T-helper 17 cell (primary cell): ENCODE data around the gene APAF1. TPM values are rescaled to one million over a fixed set of nuclear protein-coding genes. Genes with fewer than 3 reads are reported as not detected.

ENCODE experiments used
- ATAC-seq: fragments of 150-1000 bp; cut with Tn5 transposase; 2 replicates; pipeline ENCODE4 v1.10.0; 2021; ENCODE audit warnings: mild to moderate bottlenecking, moderate library complexity
- DNase-seq, 3 donors: peaks; one replicate each; pipeline versions ENCODE4 v3.0.0 to v3.0.0-alpha.2; 2020 to 2021
- H3K9me3 ChIP-seq: one replicate; pipeline ENCODE4 v1.7.0; 2013; ENCODE audit warnings: low read length, mild to moderate bottlenecking; ENCODE audit not compliant: control insufficient read depth, poor library complexity, severe bottlenecking
- H3K27ac Mint-ChIP-seq: one replicate; pipeline ENCODE4 v1.8.0; 2022; ENCODE audit warnings: mild to moderate bottlenecking, moderate library complexity, mixed read lengths
- H3K27me3 Mint-ChIP-seq: one replicate; pipeline ENCODE4 v1.8.0; 2022; ENCODE audit warnings: mixed read lengths
- H3K36me3 Mint-ChIP-seq: one replicate; pipeline ENCODE4 v1.8.0; 2022; ENCODE audit warnings: low read depth, mixed read lengths
- H3K4me1 Mint-ChIP-seq: one replicate; pipeline ENCODE4 v1.8.0; 2022; ENCODE audit warnings: mild to moderate bottlenecking, mixed read lengths
- H3K4me3 Mint-ChIP-seq: one replicate; pipeline ENCODE4 v1.8.0; 2022; ENCODE audit warnings: mild to moderate bottlenecking, moderate library complexity, mixed read lengths
- total RNA-seq, 4 donors: library from RNA in 2 of 4; stranded (reverse) in 2 of 4; gene quantifications; one replicate each; pipeline ENCODE4 v1.2.3 and lab custom pipeline; 2022 to 2026

The APAF1 gene
- total RNA-seq, 2 donors from 2014 or later, result 20.7 to 23.9 TPM

GRCh38 chr12:98678946-98679610, 34.0 kb downstream of the APAF1 start:
- Mint-ChIP-seq H3K36me3 (peaks cover 6% of the 10 kb centered on the region), H3K27me3 (no peaks in the 10 kb centered on the region), H3K27ac (no peak overlapping the region), H3K4me1 (no peaks in the 10 kb centered on the region), H3K4me3 (no peak overlapping the region)
- no peaks in the 10 kb centered on the region for H3K9me3 ChIP-seq
- DNase-seq, result no peak
- ATAC-seq, result no peak

GRCh38 chr12:98679611-98680005, 34.5 kb downstream of the APAF1 start:
- DNase-seq (no peak), ATAC-seq (no peak)
- no peaks in the 10 kb centered on the region for H3K4me1 Mint-ChIP-seq
- no peak overlapping the region for H3K4me3 Mint-ChIP-seq
- H3K27me3 Mint-ChIP-seq, result no peaks in the 10 kb centered on the region
- no peaks in the 10 kb centered on the region for H3K9me3 ChIP-seq
- H3K36me3 Mint-ChIP-seq, result peaks cover 10% of the 10 kb centered on the region
- H3K27ac Mint-ChIP-seq, result no peak overlapping the region

GRCh38 chr12:98684199-98684598, 39.1 kb downstream of the APAF1 start:
- Mint-ChIP-seq H3K27ac (no peak overlapping the region), H3K4me1 (peaks cover 7% of the 10 kb centered on the region), H3K27me3 (no peaks in the 10 kb centered on the region), H3K36me3 (peaks cover 14% of the 10 kb centered on the region), H3K4me3 (no peak overlapping the region)
- H3K9me3 ChIP-seq, result no peaks in the 10 kb centered on the region
- no peak for ATAC-seq
- DNase-seq, result no peak

DNA sequence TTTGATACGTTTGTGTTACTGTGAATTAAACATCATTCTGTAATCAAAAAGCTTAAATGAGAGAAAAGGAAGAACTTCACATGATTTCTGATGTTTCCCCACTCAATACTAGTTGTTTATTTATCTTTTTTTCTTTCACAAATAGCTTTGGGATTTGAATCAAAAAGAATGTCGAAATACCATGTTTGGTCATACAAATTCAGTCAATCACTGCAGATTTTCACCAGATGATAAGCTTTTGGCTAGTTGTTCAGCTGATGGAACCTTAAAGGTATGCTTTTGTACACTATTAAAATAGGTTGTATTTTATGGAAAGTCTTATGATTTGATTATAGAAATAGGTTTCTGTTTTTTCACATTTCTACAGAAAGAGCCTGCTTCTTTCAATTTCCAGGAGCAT, 41.5 kb downstream of the APAF1 start:
- peaks cover 20% of the 10 kb centered on the region for H3K4me1 Mint-ChIP-seq
- ATAC-seq (no peak), DNase-seq (no peak)
- H3K9me3 ChIP-seq, result no peaks in the 10 kb centered on the region
- H3K27me3 Mint-ChIP-seq, result no peaks in the 10 kb centered on the region
- H3K36me3 Mint-ChIP-seq, result peaks cover 22% of the 10 kb centered on the region
- H3K27ac Mint-ChIP-seq, result no peak overlapping the region
- no peak overlapping the region for H3K4me3 Mint-ChIP-seq

- H3K4me1 Mint-ChIP-seq, result peaks cover 33% of the 10 kb centered on the region
- no peak overlapping the region for H3K4me3 Mint-ChIP-seq
- H3K9me3 ChIP-seq, result no peaks in the 10 kb centered on the region
- H3K36me3 Mint-ChIP-seq, result peaks cover 19% of the 10 kb centered on the region
- H3K27ac Mint-ChIP-seq, result peak overlapping the region; percentile 27
- DNase-seq (no peak), ATAC-seq (no peak)
- H3K27me3 Mint-ChIP-seq, result no peaks in the 10 kb centered on the region
Observed at GRCh38 chr12:98691351-98691750, 46.3 kb downstream of the APAF1 start.

DNA sequence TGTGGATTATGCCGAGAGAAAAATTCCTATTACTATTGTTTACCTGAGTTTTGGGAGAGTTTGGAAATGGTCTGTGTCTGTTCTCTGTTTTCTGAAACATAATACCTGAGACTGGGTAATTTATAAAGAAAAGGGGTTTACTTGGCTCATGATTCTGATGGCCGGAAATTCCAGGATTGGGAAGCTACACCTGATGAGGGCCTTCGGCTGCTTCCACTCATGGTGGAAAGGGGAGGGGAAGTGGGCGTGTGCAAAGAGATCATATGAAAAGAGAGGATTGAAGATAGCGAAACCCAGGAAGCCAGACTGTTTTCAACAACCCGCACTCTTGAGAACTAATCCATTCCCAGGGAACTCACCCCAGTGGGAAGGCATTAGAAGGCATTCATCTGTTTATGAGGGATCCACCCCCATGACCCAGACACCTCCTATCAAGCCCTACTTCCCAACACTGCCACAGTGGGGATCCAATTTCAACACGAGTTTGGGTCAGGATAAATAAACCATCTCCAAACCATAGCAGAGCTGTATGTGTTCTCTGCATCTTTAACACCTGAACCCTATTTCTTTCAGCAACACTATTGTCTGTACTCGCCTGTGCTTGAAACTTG, 51.1 kb downstream of the APAF1 start:
- Mint-ChIP-seq H3K27ac (peak overlapping the region; percentile 78), H3K36me3 (peaks cover 14% of the 10 kb centered on the region), H3K4me3 (no peak overlapping the region), H3K27me3 (no peaks in the 10 kb centered on the region), H3K4me1 (peaks cover 22% of the 10 kb centered on the region)
- DNase-seq (no peak), ATAC-seq (no peak)
- no peaks in the 10 kb centered on the region for H3K9me3 ChIP-seq

DNA sequence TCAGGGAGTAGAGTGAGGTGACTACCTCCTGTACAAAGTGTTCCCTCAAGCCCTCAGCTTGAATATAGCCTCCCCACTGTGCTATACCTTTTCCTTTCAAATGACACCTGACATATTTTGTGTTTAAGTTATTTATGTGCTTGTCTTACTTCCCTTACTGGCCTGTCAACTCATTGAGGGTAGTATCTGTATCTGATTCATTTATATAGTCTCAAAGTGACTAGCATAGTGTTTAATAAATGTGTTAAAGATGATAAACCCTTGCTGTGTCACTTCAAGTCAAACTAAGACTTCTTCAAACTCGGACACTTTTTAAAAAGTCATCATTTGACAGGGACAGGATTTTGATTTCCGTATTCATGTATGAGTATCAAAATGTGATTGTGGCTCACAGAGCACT, 52.1 kb downstream of the APAF1 start:
- Mint-ChIP-seq H3K4me1 (peaks cover 17% of the 10 kb centered on the region), H3K36me3 (peaks cover 10% of the 10 kb centered on the region), H3K27ac (peak overlapping the region; percentile 78), H3K27me3 (no peaks in the 10 kb centered on the region), H3K4me3 (no peak overlapping the region)
- DNase-seq (no peak), ATAC-seq (no peak)
- no peaks in the 10 kb centered on the region for H3K9me3 ChIP-seq

DNA sequence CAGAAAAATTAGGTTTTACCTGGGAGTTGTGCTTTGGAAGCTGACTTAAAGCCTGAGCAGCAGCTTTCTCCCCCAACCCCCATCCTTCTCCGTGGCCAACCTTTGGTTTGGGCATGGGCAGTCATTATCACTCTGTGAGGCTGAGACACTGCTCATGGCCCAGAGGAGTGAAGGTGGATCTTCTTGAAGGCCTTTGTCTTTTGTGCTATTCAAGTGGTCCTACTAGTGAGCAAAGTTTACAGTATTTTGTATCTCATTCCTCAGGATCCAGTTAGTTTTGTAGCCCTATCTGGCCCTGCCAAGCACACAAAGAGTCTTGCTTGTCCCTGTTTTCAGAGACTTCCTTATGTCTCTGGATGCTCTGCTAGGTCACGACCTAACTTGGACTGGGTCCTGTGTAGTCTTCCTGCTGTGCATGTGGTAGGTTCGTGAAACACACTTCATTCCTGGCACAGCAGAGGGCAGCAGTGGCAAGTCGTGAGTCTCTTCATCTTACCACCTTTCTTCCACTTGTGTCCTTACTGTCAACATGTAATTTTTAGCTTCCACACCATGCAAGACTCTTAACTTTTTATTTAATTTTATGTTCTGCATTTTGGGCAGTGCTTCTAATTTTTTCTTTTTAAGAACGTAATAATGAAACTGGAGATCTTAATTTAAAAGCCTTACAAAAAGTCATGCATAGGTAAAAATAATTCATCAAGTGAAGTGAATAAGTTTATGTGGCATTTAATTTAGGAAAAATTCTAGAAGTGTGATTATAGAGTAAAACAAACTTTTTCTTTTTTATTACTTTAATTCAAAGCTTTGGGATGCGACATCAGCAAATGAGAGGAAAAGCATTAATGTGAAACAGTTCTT, 53.7 kb downstream of the APAF1 start:
- no peaks in the 10 kb centered on the region for H3K9me3 ChIP-seq
- ATAC-seq, result peak; percentile 86
- Mint-ChIP-seq H3K27me3 (no peaks in the 10 kb centered on the region), H3K4me3 (no peak overlapping the region), H3K36me3 (peaks cover 10% of the 10 kb centered on the region), H3K27ac (no peak overlapping the region), H3K4me1 (peaks cover 12% of the 10 kb centered on the region)
- peak in 1 of 3 donors; percentile 11 for DNase-seq

DNA sequence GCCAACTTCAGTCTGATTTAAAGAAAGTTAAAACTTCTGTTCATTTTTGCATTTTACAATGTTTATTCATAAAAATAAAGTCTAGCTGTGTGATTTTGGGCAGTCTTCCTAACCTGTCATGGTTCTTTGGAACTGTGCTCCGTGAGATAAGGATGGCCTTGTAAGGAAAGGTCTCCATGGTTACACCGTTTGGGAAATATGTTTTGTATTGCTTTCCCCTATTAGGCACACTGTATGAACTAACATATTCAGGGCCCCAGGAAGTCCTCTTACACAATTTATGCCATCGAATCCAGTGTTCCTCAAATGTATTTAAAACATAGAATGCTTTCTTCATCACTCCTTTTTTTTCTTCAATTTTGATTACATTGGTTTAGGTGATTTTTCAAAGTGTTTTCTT, 54.5 kb downstream of the APAF1 start:
- no peaks in the 10 kb centered on the region for H3K9me3 ChIP-seq
- no peak for ATAC-seq
- peaks cover 9% of the 10 kb centered on the region for H3K4me1 Mint-ChIP-seq
- no peak overlapping the region for H3K27ac Mint-ChIP-seq
- H3K4me3 Mint-ChIP-seq, result no peak overlapping the region
- no peaks in the 10 kb centered on the region for H3K27me3 Mint-ChIP-seq
- no peak for DNase-seq
- peaks cover 6% of the 10 kb centered on the region for H3K36me3 Mint-ChIP-seq

- H3K36me3 Mint-ChIP-seq, result peaks cover 5% of the 10 kb centered on the region
- no peak for ATAC-seq
Observed at GRCh38 chr12:98701166-98701565, 56.1 kb downstream of the APAF1 start.

GRCh38 chr12:98709022-98709421, 63.9 kb downstream of the APAF1 start:
- peaks cover 15% of the 10 kb centered on the region for H3K4me1 Mint-ChIP-seq
- no peak overlapping the region for H3K4me3 Mint-ChIP-seq
- H3K27ac Mint-ChIP-seq, result peak overlapping the region; percentile 9
- H3K9me3 ChIP-seq, result no peaks in the 10 kb centered on the region
- H3K36me3 Mint-ChIP-seq, result peaks cover 21% of the 10 kb centered on the region
- H3K27me3 Mint-ChIP-seq, result no peaks in the 10 kb centered on the region
- ATAC-seq, result no peak
- DNase-seq, result no peak

More at GRCh38 chr12:98701166-98701565, 56.1 kb downstream of the APAF1 start:
- Mint-ChIP-seq H3K27ac (no peak overlapping the region), H3K4me3 (no peak overlapping the region), H3K27me3 (no peaks in the 10 kb centered on the region), H3K4me1 (peaks cover 9% of the 10 kb centered on the region)
- no peak for DNase-seq
- H3K9me3 ChIP-seq, result no peaks in the 10 kb centered on the region

- DNase-seq, result no peak
- Mint-ChIP-seq H3K4me3 (no peak overlapping the region), H3K36me3 (peaks cover 20% of the 10 kb centered on the region), H3K27me3 (no peaks in the 10 kb centered on the region), H3K27ac (no peak overlapping the region), H3K4me1 (peaks cover 12% of the 10 kb centered on the region)
- no peaks in the 10 kb centered on the region for H3K9me3 ChIP-seq
- ATAC-seq, result no peak
Observed at GRCh38 chr12:98714426-98714825, 69.3 kb downstream of the APAF1 start.
